Neutrophil (primary cell): ENCODE results near the gene LAPTM5.
A peak's percentile ranks its signal among the peaks of the same experiment; 100 is the strongest.

Experiments used
- H3K27ac ChIP-seq: fragments of 200-600 bp; sonication (generic); 2 replicates; pipeline ENCODE4 v1.5.1; 2016; ENCODE audit warnings: mild to moderate bottlenecking, moderate library complexity
- H3K27me3 ChIP-seq: fragments of 200-600 bp; sonication (generic); 2 replicates; pipeline ENCODE4 v1.6.0; 2016; ENCODE audit warnings: mild to moderate bottlenecking
- H3K36me3 ChIP-seq: fragments of 200-600 bp; sonication (generic); 2 replicates; pipeline ENCODE4 v1.5.1; 2017
- H3K4me1 ChIP-seq, 2 experiments: fragments of 200-600 bp in 1 of 2; sonication (generic) in 1 of 2; 1 replicate in 1 of 2; 2 replicates in 1 of 2; pipeline versions ENCODE4 v1.5.1 to v1.6.1; 2013 to 2016; ENCODE audit warnings: low read depth in 1 of 2, low read length in 1 of 2, mild to moderate bottlenecking in 1 of 2, moderate library complexity in 1 of 2; ENCODE audit not compliant: control insufficient read depth in 1 of 2, insufficient read depth in 1 of 2
- H3K4me3 ChIP-seq, 2 experiments: fragments of 200-600 bp in 1 of 2; sonication (generic) in 1 of 2; 1 replicate in 1 of 2; 2 replicates in 1 of 2; pipeline ENCODE4 v1.5.1; 2013 to 2016; ENCODE audit warnings: low read depth in 1 of 2, low read length in 1 of 2, mild to moderate bottlenecking in 1 of 2, moderate library complexity in 1 of 2
- H3K9me3 ChIP-seq: fragments of 200-600 bp; sonication (generic); 2 replicates; pipeline ENCODE4 v1.5.1; 2016
- CTCF ChIP-seq: fragments of 200-600 bp; sonication (generic); IDR thresholded peaks from 2 replicates; pipeline ENCODE4 v1.5.1; 2016; ENCODE audit warnings: antibody characterized with exemption

LAPTM5 gene

DNA sequence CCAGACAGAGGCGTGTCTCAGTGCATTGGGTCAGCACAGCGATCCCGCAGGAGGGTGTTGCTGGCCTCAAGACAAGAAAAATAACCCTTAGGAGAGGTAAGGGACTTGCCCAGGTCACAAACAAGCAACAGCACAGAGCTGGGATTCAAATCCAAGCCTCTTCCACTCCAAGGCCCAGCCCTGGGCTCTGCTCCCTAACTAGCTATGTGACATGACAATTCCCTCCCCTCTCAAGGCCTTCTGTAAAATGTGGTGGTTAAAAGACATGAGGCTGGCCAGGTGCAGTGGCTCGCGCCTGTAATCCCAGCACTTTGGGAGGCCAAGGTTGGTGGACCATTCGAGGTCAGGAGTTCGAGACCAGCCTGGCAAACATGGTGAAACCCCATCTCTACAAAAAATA lies 28.1 kb upstream of the LAPTM5 start:
- Histone ChIP-seq H3K27me3 (peaks cover 24% of the 10 kb centered on the region), H3K27ac (no peak overlapping the region)

GRCh38 chr1:30785181-30785580 lies 27.6 kb upstream of the LAPTM5 start:
- H3K4me3 ChIP-seq: no peak overlapping the region
- peaks cover 21% of the 10 kb centered on the region for H3K27me3 ChIP-seq
- H3K4me1 ChIP-seq: peaks cover 23 to 28% of the 10 kb centered on the region in 2 experiments
- no peaks in the 10 kb centered on the region for H3K36me3 ChIP-seq
- TF ChIP-seq CTCF: no peak
- H3K27ac ChIP-seq: no peak overlapping the region
- H3K9me3 ChIP-seq: no peaks in the 10 kb centered on the region

More for the DNA sequence above, 28.1 kb upstream of the LAPTM5 start:
- Histone ChIP-seq H3K4me1 (peaks cover 23 to 28% of the 10 kb centered on the region in 2 experiments), H3K36me3 (no peaks in the 10 kb centered on the region), H3K9me3 (no peaks in the 10 kb centered on the region), H3K4me3 (no peak overlapping the region)
- no peak for TF ChIP-seq CTCF

GRCh38 chr1:30783256-30783915 lies 25.8 kb upstream of the LAPTM5 start:
- peaks cover 27 to 35% of the 10 kb centered on the region in 2 experiments for H3K4me1 ChIP-seq
- no peaks in the 10 kb centered on the region for H3K36me3 ChIP-seq
- no peaks in the 10 kb centered on the region for H3K9me3 ChIP-seq
- H3K27me3 ChIP-seq: peaks cover 3% of the 10 kb centered on the region
- peak overlapping the region; percentile 26 to 54 for H3K4me3 ChIP-seq
- peak overlapping the region; percentile 85 for H3K27ac ChIP-seq
- peak; percentile 13 for TF ChIP-seq CTCF

DNA sequence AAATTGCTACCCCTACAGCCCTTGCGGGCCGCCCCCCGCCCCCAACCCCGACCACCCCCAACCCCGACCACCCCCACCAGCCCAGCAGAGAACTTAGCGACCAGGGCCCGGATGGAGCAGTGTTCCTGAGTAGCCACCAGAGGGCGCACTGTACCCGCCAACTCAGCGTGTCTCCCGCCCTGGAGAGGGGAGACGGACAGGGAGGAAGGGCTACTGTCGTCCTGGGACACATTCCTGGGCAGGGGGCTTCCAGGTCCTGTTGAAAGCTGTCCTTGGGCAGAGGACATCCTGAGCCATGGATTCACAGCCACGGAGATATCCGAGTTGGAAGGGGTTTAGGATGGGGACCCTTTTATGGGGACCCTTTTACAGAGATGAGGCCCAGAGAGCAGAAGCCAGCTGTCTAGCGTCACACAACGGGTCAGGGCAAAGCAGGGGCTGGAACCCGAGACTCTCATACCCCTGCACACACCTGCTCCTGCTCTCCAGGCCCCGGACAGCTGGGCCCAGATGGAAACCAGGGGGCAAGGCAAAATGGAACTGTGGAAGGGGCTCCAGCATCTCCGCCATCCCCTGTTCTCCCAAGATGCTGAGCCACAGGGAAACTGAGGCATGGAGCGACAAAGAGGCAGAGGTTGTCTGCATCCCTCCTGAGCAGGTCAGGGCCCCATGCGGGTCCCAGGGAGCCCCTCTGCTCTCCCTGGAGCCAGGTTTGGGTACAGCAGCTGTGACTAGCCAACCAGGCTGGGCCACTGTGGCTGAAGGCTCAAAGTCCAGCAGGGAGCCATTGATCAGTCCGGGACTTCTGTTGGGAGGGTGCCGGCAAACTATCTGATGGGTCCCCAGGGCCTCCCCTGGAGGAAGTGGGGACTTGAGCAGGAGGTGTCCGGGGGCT lies 25.0 kb upstream of the LAPTM5 start:
- H3K9me3 ChIP-seq: no peaks in the 10 kb centered on the region
- no peaks in the 10 kb centered on the region for H3K36me3 ChIP-seq
- peaks cover 27 to 35% of the 10 kb centered on the region in 2 experiments for H3K4me1 ChIP-seq
- peak overlapping the region; percentile 26 to 54 for H3K4me3 ChIP-seq
- H3K27ac ChIP-seq: peak overlapping the region; percentile 85
- H3K27me3 ChIP-seq: no peaks in the 10 kb centered on the region
- peak; percentile 91 for TF ChIP-seq CTCF

GRCh38 chr1:30781906-30782305 lies 24.3 kb upstream of the LAPTM5 start:
- no peak for TF ChIP-seq CTCF
- H3K4me3 ChIP-seq: peak overlapping the region in 1 of 2 experiments; percentile 54
- no peaks in the 10 kb centered on the region for H3K27me3 ChIP-seq
- H3K36me3 ChIP-seq: no peaks in the 10 kb centered on the region
- peaks cover 27 to 35% of the 10 kb centered on the region in 2 experiments for H3K4me1 ChIP-seq
- no peaks in the 10 kb centered on the region for H3K9me3 ChIP-seq
- H3K27ac ChIP-seq: no peak overlapping the region
